ENCODE data around the gene FBXO7.
A peak's percentile ranks its signal among the peaks of the same experiment; 100 is the strongest.

FBXO7 gene

GRCh38 chr22:32490279-32490678 lies 15.7 kb downstream of the FBXO7 start:
- DNase-seq (ENCODE audit: low read depth) = no peak
- Histone ChIP-seq H3K9me3 (ENCODE audit: control insufficient read depth, low read length) (no peaks in the 10 kb centered on the region), H3K4me3 (ENCODE audit: low read length) (no peak overlapping the region), H3K36me3 (ENCODE audit: control insufficient read depth, insufficient read depth, low read length, severe bottlenecking) (peaks cover 83% of the 10 kb centered on the region), H3K27me3 (replicated peaks; ENCODE audit: control insufficient read depth, insufficient read depth, low read length) (no peaks in the 10 kb centered on the region), H3K4me1 (ENCODE audit: control insufficient read depth, insufficient read depth, low read length) (peaks cover 22% of the 10 kb centered on the region), H3K9ac (ENCODE audit: low read length) (no peak overlapping the region)

- DNase-seq (ENCODE audit: low read depth) = no peak
Observed at GRCh38 chr22:32492111-32492510, 17.5 kb downstream of the FBXO7 start.

GRCh38 chr22:32493551-32493950 lies 18.9 kb downstream of the FBXO7 start:
- Histone ChIP-seq H3K4me3 (ENCODE audit: low read length) (no peak overlapping the region), H3K36me3 (ENCODE audit: control insufficient read depth, insufficient read depth, low read length, severe bottlenecking) (peaks cover 97% of the 10 kb centered on the region), H3K4me1 (ENCODE audit: control insufficient read depth, insufficient read depth, low read length) (peaks cover 4% of the 10 kb centered on the region), H3K27me3 (replicated peaks; ENCODE audit: control insufficient read depth, insufficient read depth, low read length) (no peaks in the 10 kb centered on the region), H3K9me3 (ENCODE audit: control insufficient read depth, low read length) (no peaks in the 10 kb centered on the region), H3K9ac (ENCODE audit: low read length) (no peak overlapping the region)
- DNase-seq (ENCODE audit: low read depth) = no peak

More at GRCh38 chr22:32492111-32492510, 17.5 kb downstream of the FBXO7 start:
- Histone ChIP-seq H3K36me3 (ENCODE audit: control insufficient read depth, insufficient read depth, low read length, severe bottlenecking) (peaks cover 93% of the 10 kb centered on the region), H3K4me3 (ENCODE audit: low read length) (no peak overlapping the region), H3K9me3 (ENCODE audit: control insufficient read depth, low read length) (no peaks in the 10 kb centered on the region), H3K9ac (ENCODE audit: low read length) (no peak overlapping the region), H3K27me3 (replicated peaks; ENCODE audit: control insufficient read depth, insufficient read depth, low read length) (no peaks in the 10 kb centered on the region), H3K4me1 (ENCODE audit: control insufficient read depth, insufficient read depth, low read length) (peaks cover 4% of the 10 kb centered on the region)

GRCh38 chr22:32494971-32495370 lies 20.4 kb downstream of the FBXO7 start:
- Histone ChIP-seq H3K9me3 (ENCODE audit: control insufficient read depth, low read length) (no peaks in the 10 kb centered on the region), H3K4me3 (ENCODE audit: low read length) (no peak overlapping the region), H3K4me1 (ENCODE audit: control insufficient read depth, insufficient read depth, low read length) (no peaks in the 10 kb centered on the region), H3K9ac (ENCODE audit: low read length) (no peak overlapping the region), H3K36me3 (ENCODE audit: control insufficient read depth, insufficient read depth, low read length, severe bottlenecking) (peaks cover 95% of the 10 kb centered on the region), H3K27me3 (replicated peaks; ENCODE audit: control insufficient read depth, insufficient read depth, low read length) (no peaks in the 10 kb centered on the region)
- no peak for DNase-seq (ENCODE audit: low read depth)

- DNase-seq (ENCODE audit: low read depth) = peak; percentile 58
- Histone ChIP-seq H3K9me3 (ENCODE audit: control insufficient read depth, low read length) (no peaks in the 10 kb centered on the region), H3K4me3 (ENCODE audit: low read length) (no peak overlapping the region), H3K27me3 (replicated peaks; ENCODE audit: control insufficient read depth, insufficient read depth, low read length) (no peaks in the 10 kb centered on the region), H3K9ac (ENCODE audit: low read length) (no peak overlapping the region), H3K4me1 (ENCODE audit: control insufficient read depth, insufficient read depth, low read length) (peaks cover 15% of the 10 kb centered on the region), H3K36me3 (ENCODE audit: control insufficient read depth, insufficient read depth, low read length, severe bottlenecking) (peaks cover 49% of the 10 kb centered on the region)
Observed at GRCh38 chr22:32499666-32500065, 25.1 kb downstream of the FBXO7 start.

- peak; percentile 40 for DNase-seq (ENCODE audit: low read depth)
- H3K9me3 ChIP-seq (ENCODE audit: control insufficient read depth, low read length) = no peaks in the 10 kb centered on the region
- H3K9ac ChIP-seq (ENCODE audit: low read length) = no peak overlapping the region
- peaks cover 25% of the 10 kb centered on the region for H3K36me3 ChIP-seq (ENCODE audit: control insufficient read depth, insufficient read depth, low read length, severe bottlenecking)
- peaks cover 15% of the 10 kb centered on the region for H3K4me1 ChIP-seq (ENCODE audit: control insufficient read depth, insufficient read depth, low read length)
- H3K27me3 ChIP-seq (replicated peaks; ENCODE audit: control insufficient read depth, insufficient read depth, low read length) = no peaks in the 10 kb centered on the region
- no peak overlapping the region for H3K4me3 ChIP-seq (ENCODE audit: low read length)
Observed at GRCh38 chr22:32501836-32502752, 27.5 kb downstream of the FBXO7 start.

- Histone ChIP-seq H3K4me3 (ENCODE audit: low read length) (no peak overlapping the region), H3K9ac (ENCODE audit: low read length) (no peak overlapping the region), H3K4me1 (ENCODE audit: control insufficient read depth, insufficient read depth, low read length) (peaks cover 16% of the 10 kb centered on the region), H3K27me3 (replicated peaks; ENCODE audit: control insufficient read depth, insufficient read depth, low read length) (no peaks in the 10 kb centered on the region), H3K9me3 (ENCODE audit: control insufficient read depth, low read length) (no peaks in the 10 kb centered on the region), H3K36me3 (ENCODE audit: control insufficient read depth, insufficient read depth, low read length, severe bottlenecking) (no peaks in the 10 kb centered on the region)
- DNase-seq (ENCODE audit: low read depth) = no peak
Observed at GRCh38 chr22:32509045-32509444, 34.4 kb downstream of the FBXO7 start.

GRCh38 chr22:32511274-32511673 lies 36.7 kb downstream of the FBXO7 start:
- H3K27me3 ChIP-seq (replicated peaks; ENCODE audit: control insufficient read depth, insufficient read depth, low read length) = no peaks in the 10 kb centered on the region
- no peak overlapping the region for H3K4me3 ChIP-seq (ENCODE audit: low read length)
- peaks cover 16% of the 10 kb centered on the region for H3K4me1 ChIP-seq (ENCODE audit: control insufficient read depth, insufficient read depth, low read length)
- no peaks in the 10 kb centered on the region for H3K36me3 ChIP-seq (ENCODE audit: control insufficient read depth, insufficient read depth, low read length, severe bottlenecking)
- no peak for DNase-seq (ENCODE audit: low read depth)
- no peak overlapping the region for H3K9ac ChIP-seq (ENCODE audit: low read length)
- H3K9me3 ChIP-seq (ENCODE audit: control insufficient read depth, low read length) = no peaks in the 10 kb centered on the region

- H3K27me3 ChIP-seq (replicated peaks; ENCODE audit: control insufficient read depth, insufficient read depth, low read length) = no peaks in the 10 kb centered on the region
- H3K4me1 ChIP-seq (ENCODE audit: control insufficient read depth, insufficient read depth, low read length) = peaks cover 16% of the 10 kb centered on the region
- H3K36me3 ChIP-seq (ENCODE audit: control insufficient read depth, insufficient read depth, low read length, severe bottlenecking) = no peaks in the 10 kb centered on the region
- H3K9ac ChIP-seq (ENCODE audit: low read length) = no peak overlapping the region
- H3K4me3 ChIP-seq (ENCODE audit: low read length) = no peak overlapping the region
- no peaks in the 10 kb centered on the region for H3K9me3 ChIP-seq (ENCODE audit: control insufficient read depth, low read length)
- no peak for DNase-seq (ENCODE audit: low read depth)
Observed at GRCh38 chr22:32511776-32512175, 37.2 kb downstream of the FBXO7 start.

GRCh38 chr22:32512267-32512982 lies 37.8 kb downstream of the FBXO7 start:
- Histone ChIP-seq H3K9me3 (ENCODE audit: control insufficient read depth, low read length) (no peaks in the 10 kb centered on the region), H3K4me3 (ENCODE audit: low read length) (no peak overlapping the region), H3K36me3 (ENCODE audit: control insufficient read depth, insufficient read depth, low read length, severe bottlenecking) (no peaks in the 10 kb centered on the region), H3K9ac (ENCODE audit: low read length) (no peak overlapping the region), H3K27me3 (replicated peaks; ENCODE audit: control insufficient read depth, insufficient read depth, low read length) (no peaks in the 10 kb centered on the region), H3K4me1 (ENCODE audit: control insufficient read depth, insufficient read depth, low read length) (peaks cover 16% of the 10 kb centered on the region)
- DNase-seq (ENCODE audit: low read depth) = no peak

- no peak overlapping the region for H3K4me3 ChIP-seq (ENCODE audit: low read length)
- peaks cover 16% of the 10 kb centered on the region for H3K4me1 ChIP-seq (ENCODE audit: control insufficient read depth, insufficient read depth, low read length)
- no peaks in the 10 kb centered on the region for H3K36me3 ChIP-seq (ENCODE audit: control insufficient read depth, insufficient read depth, low read length, severe bottlenecking)
- DNase-seq (ENCODE audit: low read depth) = no peak
- peaks cover 3% of the 10 kb centered on the region for H3K9me3 ChIP-seq (ENCODE audit: control insufficient read depth, low read length)
- no peak overlapping the region for H3K9ac ChIP-seq (ENCODE audit: low read length)
- no peaks in the 10 kb centered on the region for H3K27me3 ChIP-seq (replicated peaks; ENCODE audit: control insufficient read depth, insufficient read depth, low read length)
Observed at GRCh38 chr22:32515084-32515483, 40.5 kb downstream of the FBXO7 start.

Measured in adipocyte (in vitro differentiated cells).